ENCODE results near the gene CDRT15.

DNA sequence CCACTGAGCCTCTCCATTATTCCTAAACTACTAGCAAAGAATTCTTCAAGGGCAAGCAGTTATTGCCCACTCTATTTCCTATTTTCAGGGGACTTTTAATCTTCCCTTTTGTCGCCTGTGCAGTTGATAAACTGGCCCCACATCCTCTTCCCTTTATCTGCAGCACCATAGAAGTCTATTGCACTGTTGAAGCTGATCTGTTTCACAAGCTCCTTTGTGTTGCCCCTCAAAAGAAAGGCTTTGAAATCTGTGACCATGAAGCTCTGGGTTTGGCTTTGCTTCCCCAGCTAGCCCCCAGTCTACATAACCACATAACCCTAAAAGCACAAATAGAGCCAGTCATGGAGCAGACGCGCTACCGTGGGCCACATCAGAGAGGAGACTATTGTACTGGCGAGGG lies 37.1 kb downstream of the CDRT15 start:
- TF ChIP-seq, protein P1, sequence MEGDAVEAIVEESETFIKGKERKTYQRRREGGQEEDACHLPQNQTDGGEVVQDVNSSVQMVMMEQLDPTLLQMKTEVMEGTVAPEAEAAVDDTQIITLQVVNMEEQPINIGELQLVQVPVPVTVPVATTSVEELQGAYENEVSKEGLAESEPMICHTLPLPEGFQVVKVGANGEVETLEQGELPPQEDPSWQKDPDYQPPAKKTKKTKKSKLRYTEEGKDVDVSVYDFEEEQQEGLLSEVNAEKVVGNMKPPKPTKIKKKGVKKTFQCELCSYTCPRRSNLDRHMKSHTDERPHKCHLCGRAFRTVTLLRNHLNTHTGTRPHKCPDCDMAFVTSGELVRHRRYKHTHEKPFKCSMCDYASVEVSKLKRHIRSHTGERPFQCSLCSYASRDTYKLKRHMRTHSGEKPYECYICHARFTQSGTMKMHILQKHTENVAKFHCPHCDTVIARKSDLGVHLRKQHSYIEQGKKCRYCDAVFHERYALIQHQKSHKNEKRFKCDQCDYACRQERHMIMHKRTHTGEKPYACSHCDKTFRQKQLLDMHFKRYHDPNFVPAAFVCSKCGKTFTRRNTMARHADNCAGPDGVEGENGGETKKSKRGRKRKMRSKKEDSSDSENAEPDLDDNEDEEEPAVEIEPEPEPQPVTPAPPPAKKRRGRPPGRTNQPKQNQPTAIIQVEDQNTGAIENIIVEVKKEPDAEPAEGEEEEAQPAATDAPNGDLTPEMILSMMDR (IDR thresholded peaks at IDR 0.05): no peak
- TF ChIP-seq POLR2A (IDR thresholded peaks at IDR 0.05): no peak
